ENCODE results near the gene PSMA5. TPM values are rescaled to one million over a fixed set of nuclear protein-coding genes. Genes with fewer than 3 reads are reported as not detected.

The PSMA5 gene
- total RNA-seq: 31.3 and 47.8 TPM in 2 replicates

DNA sequence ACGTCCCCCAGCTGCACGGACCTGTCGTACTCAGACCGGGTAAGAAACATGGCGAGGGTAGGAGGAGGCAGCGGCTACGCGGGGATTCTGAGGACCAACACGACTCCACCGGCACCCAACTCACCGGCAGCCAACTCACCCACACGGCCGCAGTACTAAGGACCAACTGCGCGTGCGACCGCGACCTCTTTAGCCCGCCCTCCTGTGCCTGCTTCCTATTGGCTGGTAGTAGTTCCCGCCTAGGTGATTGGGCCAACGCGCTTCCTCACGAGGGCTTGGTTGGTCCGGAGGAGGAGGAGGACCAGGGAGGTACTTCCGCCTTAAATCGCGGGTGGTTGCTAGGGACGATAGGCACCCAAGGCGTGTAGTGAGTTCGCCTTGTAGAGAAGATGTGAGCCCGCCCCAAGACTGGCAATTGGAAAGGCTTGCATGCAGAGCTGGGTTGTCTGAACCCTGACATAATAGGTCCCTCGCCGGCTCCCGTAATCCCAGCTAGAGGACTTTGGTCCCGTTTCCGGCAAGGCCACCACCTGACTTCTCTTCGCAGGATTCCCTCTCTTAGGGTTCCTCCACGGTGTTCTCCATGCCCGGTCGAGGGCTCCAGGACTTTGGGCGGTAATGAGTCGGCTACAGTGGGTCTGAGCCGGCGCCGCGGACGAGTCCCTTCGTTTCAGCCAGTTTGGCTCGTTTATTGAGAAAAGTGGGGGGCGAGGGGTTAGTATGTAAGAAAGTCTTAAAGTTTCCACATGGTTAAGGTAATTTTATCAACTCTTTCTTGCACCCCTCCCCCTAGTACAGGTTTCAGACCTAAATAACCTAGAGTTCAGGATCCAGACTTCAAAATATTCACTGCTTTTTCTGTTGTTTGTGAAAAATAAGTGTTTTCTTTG lies at the start of gene PSMA5:
Gene PSMA5 (minus strand): TSS at position 168 of the 890 bp plus-strand sequence. CDS start 118 bp downstream, at position 50.

DNA sequence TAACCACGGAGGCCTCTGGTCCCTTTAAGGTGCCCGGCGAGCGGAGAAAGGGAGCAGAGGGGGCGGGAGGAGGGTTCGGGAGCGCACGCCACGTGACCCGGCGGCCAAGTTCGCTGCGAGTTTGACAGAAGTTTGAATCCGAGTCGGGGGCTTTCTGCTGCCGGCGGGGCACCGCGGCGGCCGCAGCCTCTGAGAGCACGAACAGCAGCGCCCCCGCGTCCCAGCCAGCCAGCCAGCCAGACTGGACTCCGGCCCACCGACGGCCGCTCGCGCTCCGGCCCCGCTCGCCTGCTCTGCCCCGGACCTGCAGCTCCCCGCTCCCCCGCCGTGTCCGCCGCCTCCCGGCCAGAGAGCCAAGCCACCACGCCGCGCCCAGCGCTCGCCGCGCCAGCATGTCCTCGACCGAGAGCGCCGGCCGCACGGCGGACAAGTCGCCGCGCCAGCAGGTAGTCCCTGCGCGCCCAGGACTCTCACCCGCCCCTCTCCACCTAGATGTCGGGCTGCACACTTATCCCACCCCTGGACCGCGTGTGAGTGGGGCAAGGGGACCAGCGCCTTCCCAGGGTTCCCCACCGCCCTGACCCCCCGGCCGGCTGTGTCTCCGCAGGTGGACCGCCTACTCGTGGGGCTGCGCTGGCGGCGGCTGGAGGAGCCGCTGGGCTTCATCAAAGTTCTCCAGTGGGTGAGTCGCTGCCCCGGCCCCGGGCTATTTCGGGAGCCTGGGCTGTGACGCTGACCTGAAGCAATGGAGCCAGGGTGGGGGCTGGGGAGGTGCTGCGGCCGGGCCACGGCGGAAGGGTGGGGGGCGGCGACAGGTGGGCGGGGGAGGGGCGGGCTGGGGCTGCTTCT lies 40.4 kb upstream of the PSMA5 start, which contains the start of gene SYPL2:
Gene SYPL2 (plus strand): TSS at position 95 of the 849 bp plus-strand sequence. CDS start 298 bp downstream, at position 393.

DNA sequence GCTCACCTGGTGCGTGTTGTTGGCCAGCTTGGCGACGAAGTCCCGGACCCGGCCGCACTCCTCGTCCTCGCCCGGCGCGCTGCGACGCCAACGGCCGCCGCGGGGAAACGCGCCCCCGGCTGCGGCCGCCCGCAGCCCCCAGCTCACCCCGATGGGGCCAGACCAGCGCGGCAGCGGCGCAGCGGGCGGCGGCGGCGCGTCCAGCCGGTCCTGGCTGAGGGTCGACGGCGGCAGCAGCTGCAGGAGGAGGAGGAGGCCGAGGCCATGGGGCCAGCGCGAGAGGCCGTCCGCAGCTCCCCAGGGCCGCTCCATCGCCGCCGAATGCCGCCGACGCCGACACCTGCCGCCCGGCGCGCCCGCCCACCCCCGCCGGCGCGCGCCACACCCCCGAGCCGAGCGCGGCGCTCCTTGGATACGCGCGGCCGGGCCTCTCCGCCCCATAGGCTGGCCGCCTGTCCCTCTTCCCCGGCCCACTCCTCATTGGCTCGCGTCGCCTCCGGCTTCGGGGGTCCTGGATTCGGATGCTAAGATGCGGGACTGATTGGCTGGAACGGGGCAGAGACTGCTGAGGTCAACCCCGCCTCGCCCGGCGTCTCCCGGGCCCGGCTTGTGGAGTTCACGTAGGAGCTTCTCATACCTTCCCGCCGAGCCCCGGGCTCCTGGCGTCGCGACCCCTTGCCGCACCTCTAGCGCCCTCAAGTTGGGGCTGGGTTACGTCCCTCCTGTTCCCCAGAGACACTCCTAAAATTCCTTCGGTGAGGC lies 28.5 kb downstream of the PSMA5 start, which contains the start of gene SORT1:
Gene SORT1 (minus strand): TSS at position 338 of the 762 bp plus-strand sequence. CDS start 26 bp downstream, at position 312.

Other genes with a start within 250 kb of the PSMA5 start
- gene SARS1, start 212.5 kb downstream of the PSMA5 start, total RNA-seq: 299 and 317 TPM in 2 replicates
- gene CELSR2, start 176.9 kb downstream of the PSMA5 start, total RNA-seq: 0.97 and 1.8 TPM in 2 replicates
- 3.0 and 5.0 TPM in 2 replicates for gene PSRC1, start 143.3 kb downstream of the PSMA5 start, total RNA-seq
- gene MYBPHL, start 119.4 kb downstream of the PSMA5 start, total RNA-seq: not detected in 2 replicates
- gene SORT1, start 28.5 kb downstream of the PSMA5 start, total RNA-seq: 9.6 and 13.1 TPM in 2 replicates
- gene SYPL2, start 40.1 kb upstream of the PSMA5 start, total RNA-seq: under 0.01 and 0.12 TPM in 2 replicates
- gene ATXN7L2, start 57.5 kb upstream of the PSMA5 start, total RNA-seq: 3.5 and 3.7 TPM in 2 replicates
- gene CYB561D1, start 67.6 kb upstream of the PSMA5 start, total RNA-seq: 11.7 and 12.2 TPM in 2 replicates
- gene AMIGO1, start 83.3 kb upstream of the PSMA5 start, total RNA-seq: 3.3 and 4.9 TPM in 2 replicates
- not detected in 2 replicates for gene GPR61, start 113.4 kb upstream of the PSMA5 start, total RNA-seq
- gene GNAI3, start 122.2 kb upstream of the PSMA5 start, total RNA-seq: 12.9 and 14.3 TPM in 2 replicates
- gene GNAT2, start 193.2 kb upstream of the PSMA5 start, total RNA-seq: 0.16 TPM in 1 of 2 replicates, not detected in the other
- 140 and 147 TPM in 2 replicates for gene AMPD2, start 193.4 kb upstream of the PSMA5 start, total RNA-seq
- 16.5 and 17.5 TPM in 2 replicates for gene GSTM4, start 229.7 kb upstream of the PSMA5 start, total RNA-seq
- gene GSTM2, start 241.6 kb upstream of the PSMA5 start, total RNA-seq: 27.7 and 31.9 TPM in 2 replicates